CD14-positive monocyte (primary cell): Measurements from ENCODE around the gene NTNG1. TPM values are rescaled to one million over a fixed set of nuclear protein-coding genes. Genes with fewer than 3 reads are reported as not detected.

ENCODE experiments used
- DNase-seq, 3 donors: peaks; one replicate each; pipeline ENCODE4 v3.0.0-alpha.2; 2011 to 2022
- H2AFZ ChIP-seq: 2 replicates; pipeline ENCODE4 v1.6.0; 2012; ENCODE audit warnings: mild to moderate bottlenecking, low read depth, low read length, inconsistent platforms; ENCODE audit not compliant: insufficient read depth, poor library complexity, severe bottlenecking
- H3K27ac ChIP-seq, 2 donors: 1 replicate in 1 of 2; 2 replicates in 1 of 2; pipeline ENCODE4 v1.5.1; 2012 to 2013; ENCODE audit warnings: low read length in 2 of 2, control low read depth in 1 of 2, inconsistent platforms in 1 of 2, low read depth in 1 of 2, mild to moderate bottlenecking in 1 of 2
- H3K27me3 ChIP-seq, 2 donors: one replicate each; pipeline versions ENCODE4 v1.6.0 to v1.6.1; 2011 to 2013; ENCODE audit warnings: low read length in 2 of 2; ENCODE audit not compliant: control insufficient read depth in 2 of 2, insufficient read depth in 2 of 2
- H3K36me3 ChIP-seq, 2 donors: replicated peaks in 1 of 2; 1 replicate in 1 of 2; 2 replicates in 1 of 2; pipeline versions ENCODE4 v1.5.1 to v1.6.1; 2012 to 2013; ENCODE audit warnings: low read length in 2 of 2, control low read depth in 1 of 2, inconsistent platforms in 1 of 2, mild to moderate bottlenecking in 1 of 2; ENCODE audit not compliant: insufficient read depth in 2 of 2, control insufficient read depth in 1 of 2
- H3K4me1 ChIP-seq, 2 donors: 1 replicate in 1 of 2; 2 replicates in 1 of 2; pipeline versions ENCODE4 v1.5.1 to v1.6.1; 2012 to 2013; ENCODE audit warnings: low read length in 2 of 2, control low read depth in 1 of 2, inconsistent platforms in 1 of 2, mild to moderate bottlenecking in 1 of 2, moderate library complexity in 1 of 2; ENCODE audit not compliant: insufficient read depth in 2 of 2, control insufficient read depth in 1 of 2
- H3K4me2 ChIP-seq: replicated peaks from 2 replicates; pipeline ENCODE3; 2012; ENCODE audit warnings: low read length, moderate library complexity, mild to moderate bottlenecking; ENCODE audit not compliant: poor library complexity, severe bottlenecking; ENCODE audit errors: extremely low read depth
- H3K4me3 ChIP-seq, 3 experiments: fragments of 200-600 bp in 1 of 3; sonication (generic) in 1 of 3; replicated peaks in 1 of 3; 1 replicate in 2 of 3; 2 replicates in 1 of 3; pipeline ENCODE4 v1.5.1; 2011 to 2013; ENCODE audit warnings: low read length in 3 of 3, mild to moderate bottlenecking in 3 of 3, control low read depth in 2 of 3, low read depth in 2 of 3, inconsistent platforms in 1 of 3, moderate library complexity in 1 of 3
- H3K79me2 ChIP-seq: 2 replicates; pipeline ENCODE4 v1.6.0; 2012; ENCODE audit warnings: mild to moderate bottlenecking, control low read depth, inconsistent platforms, low read length, moderate library complexity; ENCODE audit not compliant: insufficient read depth
- H3K9ac ChIP-seq: 2 replicates; pipeline ENCODE4 v1.6.0; 2017; ENCODE audit warnings: low read length, mild to moderate bottlenecking; ENCODE audit not compliant: insufficient read depth, poor library complexity, severe bottlenecking
- H3K9me3 ChIP-seq, 2 donors: replicated peaks in 1 of 2; 1 replicate in 1 of 2; 2 replicates in 1 of 2; pipeline versions ENCODE4 v1.5.1 to v1.6.1; 2012 to 2013; ENCODE audit warnings: low read length in 2 of 2, control low read depth in 1 of 2; ENCODE audit not compliant: control insufficient read depth in 1 of 2, insufficient read depth in 1 of 2
- H4K20me1 ChIP-seq: 2 replicates; pipeline ENCODE4 v1.6.0; 2012; ENCODE audit warnings: mild to moderate bottlenecking, low read length, control low read depth, moderate library complexity; ENCODE audit not compliant: insufficient read depth
- H3K27ac Mint-ChIP-seq, 7 donors: one replicate each; pipeline ENCODE4 v1.8.0; 2020; ENCODE audit warnings: mild to moderate bottlenecking in 7 of 7, mixed read lengths in 7 of 7, moderate library complexity in 6 of 7, inconsistent platforms in 2 of 7
- H3K27me3 Mint-ChIP-seq, 3 donors: one replicate each; pipeline ENCODE4 v1.8.0; 2021 to 2022; ENCODE audit warnings: low read depth in 3 of 3, mild to moderate bottlenecking in 3 of 3, mixed read lengths in 3 of 3, moderate library complexity in 3 of 3, inconsistent platforms in 1 of 3
- H3K36me3 Mint-ChIP-seq, 2 donors: one replicate each; pipeline ENCODE4 v1.8.0; 2020; ENCODE audit warnings: mixed read lengths in 2 of 2, inconsistent platforms in 1 of 2, mild to moderate bottlenecking in 1 of 2
- H3K4me1 Mint-ChIP-seq: one replicate; pipeline ENCODE4 v1.8.0; 2020; ENCODE audit warnings: mild to moderate bottlenecking, mixed read lengths
- H3K4me3 Mint-ChIP-seq, 2 donors: one replicate each; pipeline ENCODE4 v1.8.0; 2020; ENCODE audit warnings: mild to moderate bottlenecking in 2 of 2, mixed read lengths in 2 of 2, moderate library complexity in 1 of 2
- H3K9me3 Mint-ChIP-seq, 7 donors: one replicate each; pipeline ENCODE4 v1.8.0; 2020 to 2022; ENCODE audit warnings: mixed read lengths in 7 of 7, mild to moderate bottlenecking in 6 of 7, moderate library complexity in 6 of 7, inconsistent platforms in 2 of 7
- CTCF ChIP-seq: fragments of 200-600 bp; IDR thresholded peaks from one replicate; pipeline ENCODE4 v1.8.0; 2022; ENCODE audit warnings: antibody characterized with exemption, mild to moderate bottlenecking
- WGBS: methylation state at CpG from one replicate; pipeline ENCODE4 v1.1.5; 2013; ENCODE audit warnings: missing lambda C conversion rate; ENCODE audit not compliant: insufficient coverage; 5-methylcytosine and 5-hydroxymethylcytosine counted together
- intact Hi-C, 2 donors: fragments of 100-400 bp; cut with micrococcal nuclease; formaldehyde crosslinking; loops; one replicate each; pipeline versions ENCODE4 v1.15.0 to v1.15.1; 2023
- polyA plus RNA-seq, 3 donors: library from polyadenylated mRNA; depleted of rRNA in 1 of 3; unstranded in 2 of 3; stranded (reverse) in 1 of 3; fragments of 300-500 nt in 2 of 3; fragments of >200 nt in 1 of 3; fragmentation: Illumina TruSeq in 2 of 3; gene quantifications; 1 replicate in 2 of 3; 2 replicates in 1 of 3; pipeline ENCODE4 v1.2.3, GENCODE V29; 2012 to 2021

The NTNG1 gene
- polyA plus RNA-seq, 3 donors: not detected

DNA sequence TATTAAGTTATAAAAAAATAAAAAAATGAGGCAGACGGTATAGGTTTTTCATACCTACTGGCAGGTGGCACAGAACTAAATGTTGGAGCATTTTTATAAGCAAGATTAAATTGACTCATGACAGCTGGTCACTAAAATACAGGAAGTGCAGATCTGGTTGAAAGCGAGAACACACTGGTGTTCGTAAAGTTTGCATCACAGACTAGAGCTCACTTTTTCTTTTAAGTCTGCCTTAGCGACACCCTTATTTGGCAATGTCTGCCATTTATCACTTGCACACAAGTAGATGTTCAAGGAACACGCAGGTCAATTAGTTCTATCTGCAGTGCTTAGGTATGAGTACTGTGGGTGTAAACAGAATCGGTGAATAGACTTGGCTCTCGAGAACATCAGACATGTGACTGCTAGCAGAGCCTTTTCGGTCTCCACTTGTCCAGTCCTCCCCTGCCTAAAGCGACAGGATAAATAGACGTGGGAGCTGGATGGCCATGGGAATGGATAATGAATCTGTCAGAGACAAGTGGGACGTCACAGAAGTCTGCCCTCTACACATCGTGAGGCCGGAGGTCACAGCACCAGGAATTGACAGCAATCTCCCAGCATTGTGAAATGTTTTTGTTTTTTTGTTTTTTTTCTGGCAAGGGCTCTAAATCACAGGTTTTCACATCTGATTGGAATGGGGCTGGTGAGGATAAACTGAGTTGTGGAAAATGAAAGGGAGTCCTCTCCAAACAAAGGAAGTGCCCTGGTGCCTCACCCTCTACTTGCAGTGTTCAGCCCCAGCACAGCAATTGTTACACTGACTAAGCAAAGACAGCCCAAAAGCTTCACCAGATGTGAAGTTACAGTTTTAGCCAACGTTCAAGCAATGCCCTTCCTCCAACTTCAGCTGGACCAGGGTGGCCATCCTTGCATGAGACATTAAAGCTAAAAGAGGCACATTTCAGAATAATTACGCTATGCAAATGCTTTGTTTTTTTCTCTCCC is 248.9 kb downstream of the NTNG1 start:
- peaks cover 3 to 5% (median 4%) of the 10 kb centered on the region in 3 donors for H3K27me3 Mint-ChIP-seq
- Histone ChIP-seq H3K27ac (no peak overlapping the region), H3K4me1 (no peaks in the 10 kb centered on the region), H4K20me1 (no peaks in the 10 kb centered on the region), H3K9me3 (peaks cover 3 to 7% of the 10 kb centered on the region in 2 donors), H3K36me3 (no peaks in the 10 kb centered on the region), H2AFZ (no peak overlapping the region), H3K79me2 (no peaks in the 10 kb centered on the region), H3K4me2 (no peak overlapping the region), H3K9ac (no peak overlapping the region), H3K27me3 (no peaks in the 10 kb centered on the region), H3K4me3 (no peak overlapping the region)
- H3K36me3 Mint-ChIP-seq: no peaks in the 10 kb centered on the region
- H3K9me3 Mint-ChIP-seq: peaks cover 5 to 15% (median 9%) of the 10 kb centered on the region in 7 donors
- WGBS: 91% methylated on average over 12 of the region's 15 CpGs
- no peak for TF ChIP-seq CTCF
- no peak for DNase-seq
- no peak overlapping the region for H3K27ac Mint-ChIP-seq
- intact Hi-C loops: no loop called here
- no peak overlapping the region for H3K4me3 Mint-ChIP-seq
- no peaks in the 10 kb centered on the region for H3K4me1 Mint-ChIP-seq

- H3K4me1 ChIP-seq: no peaks in the 10 kb centered on the region
- no peaks in the 10 kb centered on the region for H4K20me1 ChIP-seq
- WGBS: 80% methylated on average over 1 of the region's 3 CpGs
- no peaks in the 10 kb centered on the region for H3K27me3 ChIP-seq
- no peak overlapping the region for H3K4me3 Mint-ChIP-seq
- no peak overlapping the region for H3K27ac Mint-ChIP-seq
- no peak overlapping the region for H2AFZ ChIP-seq
- TF ChIP-seq CTCF: no peak
- no peaks in the 10 kb centered on the region for H3K4me1 Mint-ChIP-seq
- H3K36me3 ChIP-seq: no peaks in the 10 kb centered on the region
- no peak overlapping the region for H3K4me3 ChIP-seq
- peaks cover 3 to 7% of the 10 kb centered on the region in 2 donors for H3K9me3 ChIP-seq
- DNase-seq: no peak
- intact Hi-C loops: no loop called here
- no peak overlapping the region for H3K27ac ChIP-seq
- peaks cover 4 to 5% (median 5%) of the 10 kb centered on the region in 3 donors for H3K27me3 Mint-ChIP-seq
- no peak overlapping the region for H3K4me2 ChIP-seq
- H3K79me2 ChIP-seq: no peaks in the 10 kb centered on the region
- peaks cover 5 to 15% (median 9%) of the 10 kb centered on the region in 7 donors for H3K9me3 Mint-ChIP-seq
- H3K36me3 Mint-ChIP-seq: no peaks in the 10 kb centered on the region
- H3K9ac ChIP-seq: no peak overlapping the region
These were observed 253.5 kb downstream of the NTNG1 start for GRCh38 chr1:107394301-107394700.
